Measurements from ENCODE around the gene GIMAP1. TPM values are rescaled to one million over a fixed set of nuclear protein-coding genes. Genes with fewer than 3 reads are reported as not detected.

Gene GIMAP1
- total RNA-seq, 4 donors from 2014 or later = 1.8 to 7.4 (median 3.6) TPM

DNA sequence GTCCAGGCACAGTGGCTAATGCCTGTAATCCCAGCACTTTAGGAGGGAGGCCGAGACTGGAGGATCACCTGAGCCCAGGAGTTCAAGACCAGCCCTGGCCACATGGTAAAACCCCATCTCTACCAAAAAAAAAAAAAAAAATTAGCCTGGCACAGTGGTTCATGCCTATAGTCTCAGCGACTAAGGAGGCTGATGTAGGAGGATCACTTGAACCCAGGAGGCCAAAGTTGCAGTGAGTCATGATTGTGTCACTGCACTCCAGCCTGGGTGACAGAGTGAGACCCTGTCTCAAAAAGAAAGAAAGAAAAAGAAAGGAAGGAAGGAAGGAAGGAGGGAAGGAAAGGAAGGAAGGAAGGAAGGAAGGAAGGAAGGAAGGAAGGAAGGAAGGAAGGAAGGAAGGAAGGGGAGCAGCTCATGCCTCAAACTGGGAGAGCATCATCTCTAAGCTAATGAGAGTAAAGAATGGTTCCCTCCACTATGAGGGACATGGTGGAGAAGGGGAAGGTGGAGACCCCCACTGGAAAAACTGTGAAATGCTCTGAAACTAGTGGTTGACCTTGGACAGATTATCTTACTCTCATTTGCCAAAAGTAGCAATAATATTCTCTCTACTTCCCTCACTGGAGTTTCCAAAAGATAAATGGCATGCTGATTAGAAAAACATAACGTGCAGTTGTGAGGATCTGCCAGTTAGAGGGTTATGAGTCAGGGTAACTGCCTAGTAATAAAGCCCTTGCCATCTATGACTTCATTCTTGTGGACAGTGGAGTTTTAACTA is 37.6 kb downstream of the GIMAP1 start:
- peak in 4 of 6 experiments; percentile 14 to 33 (median 24) for TF ChIP-seq CTCF (IDR thresholded peaks at IDR 0.05)
- no peak for TF ChIP-seq POLR2A (IDR thresholded peaks at IDR 0.05)
- Histone ChIP-seq H3K27ac (peak overlapping the region in 2 of 4 donors; percentile 14 to 43), H3K4me1 (peaks cover 0 to 12% (median 0%) of the 10 kb centered on the region in 4 donors), H3K4me3 (no peak overlapping the region), H3K27me3 (no peaks in the 10 kb centered on the region), H3K9me3 (no peaks in the 10 kb centered on the region), H3K36me3 (no peaks in the 10 kb centered on the region)
- DNase-seq = no peak

GRCh38 chr7:150754951-150755350 is 38.5 kb downstream of the GIMAP1 start:
- no peaks in the 10 kb centered on the region for H3K9me3 ChIP-seq
- H3K4me1 ChIP-seq = peaks cover 0 to 12% (median 0%) of the 10 kb centered on the region in 4 donors
- TF ChIP-seq POLR2A (IDR thresholded peaks at IDR 0.05) (no peak), CTCF (IDR thresholded peaks at IDR 0.05) (no peak)
- no peaks in the 10 kb centered on the region for H3K27me3 ChIP-seq
- H3K4me3 ChIP-seq = no peak overlapping the region
- no peak for DNase-seq
- H3K27ac ChIP-seq = peak overlapping the region in 3 of 4 donors; percentile 27 to 67 (median 62)
- H3K36me3 ChIP-seq = no peaks in the 10 kb centered on the region

DNA sequence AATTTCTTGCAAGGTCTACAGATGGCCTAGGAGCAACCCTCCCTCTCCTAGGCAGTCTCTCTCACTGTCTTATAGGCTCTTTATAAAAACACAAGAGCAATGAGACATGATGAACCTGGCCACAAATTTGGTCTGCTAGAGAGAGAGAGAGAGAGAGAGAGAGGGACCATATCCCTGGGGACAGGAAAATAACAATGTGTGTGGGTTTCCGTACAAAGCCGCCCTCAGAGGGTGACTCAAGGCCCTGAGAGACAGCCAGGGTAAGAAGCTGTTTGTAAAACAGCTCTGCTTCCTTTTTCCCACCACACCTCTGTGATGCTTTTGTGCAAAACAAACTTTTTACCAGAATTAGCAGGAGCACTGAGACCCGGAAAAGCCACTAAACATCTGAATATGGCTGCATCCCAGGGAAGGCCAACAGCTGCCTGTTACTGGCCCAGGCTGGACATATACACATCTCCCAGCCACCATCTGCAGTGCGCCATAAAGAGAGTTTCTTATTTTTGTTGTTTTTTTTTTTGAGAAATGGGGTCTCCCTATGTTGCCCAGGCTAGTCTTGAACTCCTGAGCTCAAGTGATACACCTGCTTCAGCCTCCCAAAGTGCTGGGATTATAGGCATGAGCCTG is 39.2 kb downstream of the GIMAP1 start:
- Histone ChIP-seq H3K4me3 (no peak overlapping the region), H3K36me3 (no peaks in the 10 kb centered on the region), H3K27me3 (no peaks in the 10 kb centered on the region), H3K27ac (peak overlapping the region; percentile 26 to 67 (median 60)), H3K9me3 (no peaks in the 10 kb centered on the region), H3K4me1 (peaks cover 0 to 12% (median 0%) of the 10 kb centered on the region in 4 donors)
- DNase-seq = peak in 2 of 3 donors; percentile 51 to 78
- TF ChIP-seq CTCF (IDR thresholded peaks at IDR 0.05) (no peak), POLR2A (IDR thresholded peaks at IDR 0.05) (no peak)

DNA sequence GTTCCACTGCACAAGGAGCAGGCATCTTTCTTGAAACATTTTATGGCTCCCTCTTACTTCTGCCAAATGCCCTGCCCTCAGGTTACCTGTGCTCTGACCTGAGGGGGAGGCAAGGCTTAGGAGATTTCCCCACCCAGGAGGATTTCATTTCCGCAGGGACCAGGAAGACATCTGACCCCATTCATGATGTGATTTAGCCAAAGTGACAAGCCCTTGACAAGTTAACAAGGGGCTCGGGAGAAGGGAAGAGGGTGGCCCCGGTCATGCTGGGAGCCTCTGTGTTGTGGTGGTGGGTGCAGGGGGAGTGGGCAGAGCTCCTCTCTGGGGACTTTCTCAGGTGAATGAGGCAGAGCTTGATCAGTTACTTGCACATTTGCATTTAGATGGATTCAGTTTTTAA is 39.8 kb downstream of the GIMAP1 start:
- Histone ChIP-seq H3K36me3 (no peaks in the 10 kb centered on the region), H3K27me3 (no peaks in the 10 kb centered on the region), H3K9me3 (no peaks in the 10 kb centered on the region), H3K27ac (peak overlapping the region; percentile 26 to 67 (median 60)), H3K4me3 (no peak overlapping the region), H3K4me1 (peaks cover 0 to 12% (median 0%) of the 10 kb centered on the region in 4 donors)
- DNase-seq = no peak
- TF ChIP-seq CTCF (IDR thresholded peaks at IDR 0.05) (no peak), POLR2A (IDR thresholded peaks at IDR 0.05) (no peak)

GRCh38 chr7:150756858-150757257 is 40.4 kb downstream of the GIMAP1 start:
- Histone ChIP-seq H3K27ac (peak overlapping the region in 2 of 4 donors; percentile 26 to 62), H3K36me3 (no peaks in the 10 kb centered on the region), H3K27me3 (no peaks in the 10 kb centered on the region), H3K9me3 (no peaks in the 10 kb centered on the region), H3K4me1 (peaks cover 0 to 12% (median 0%) of the 10 kb centered on the region in 4 donors), H3K4me3 (no peak overlapping the region)
- no peak for DNase-seq
- TF ChIP-seq CTCF (IDR thresholded peaks at IDR 0.05) (peak in 5 of 6 experiments; percentile 49 to 73 (median 64)), POLR2A (IDR thresholded peaks at IDR 0.05) (no peak)
